ENCODE data around the gene FBLN2. TPM values are rescaled to one million over a fixed set of nuclear protein-coding genes. Genes with fewer than 3 reads are reported as not detected.

Gene FBLN2
- total and polyA plus RNA-seq, 2 of the 4 experiments (the other 2 are of a cell fraction): 11.8 to 60.8 TPM

DNA sequence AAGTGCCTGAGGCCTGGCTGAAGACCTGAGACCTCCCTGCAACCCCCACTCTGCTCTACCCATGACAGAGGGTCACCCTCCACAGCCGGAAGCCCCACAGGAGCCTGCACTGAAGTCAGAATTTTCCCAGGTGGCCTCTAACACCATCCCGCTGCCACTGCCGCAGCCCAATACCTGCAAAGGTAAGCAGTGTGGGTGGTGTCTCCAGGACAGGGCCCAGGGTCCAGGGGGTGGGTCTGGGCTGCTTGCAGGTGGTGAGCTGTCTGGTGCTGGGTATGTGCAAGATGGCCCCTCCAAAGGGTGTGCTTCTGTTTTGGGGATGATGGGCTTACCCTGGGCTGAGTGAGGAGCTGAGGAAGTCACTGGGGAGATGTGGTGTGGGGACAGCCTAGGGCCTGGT lies 69.9 kb downstream of the FBLN2 start:
- Histone ChIP-seq H3K56ac (ENCODE audit: extremely low read depth, insufficient read depth, low read length) (no peak overlapping the region), H3K27me3 (ENCODE audit: control insufficient read depth, insufficient read depth, low read length) (no peaks in the 10 kb centered on the region), H3K27ac (ENCODE audit: insufficient read depth, low read length) (no peak overlapping the region), H3K9me3 (ENCODE audit: control insufficient read depth, insufficient read depth, low read length) (no peaks in the 10 kb centered on the region), H3K4me3 (ENCODE audit: insufficient read depth, low read depth, low read length) (no peak overlapping the region), H4K8ac (ENCODE audit: low read depth in 2 of 2, low read length in 2 of 2) (no peak overlapping the region), H3K9ac (ENCODE audit: low read depth, low read length) (no peak overlapping the region), H3K23ac (ENCODE audit: low read depth, low read length) (no peak overlapping the region), H4K5ac (ENCODE audit: low read depth, low read length) (no peak overlapping the region), H2BK5ac (ENCODE audit: low read depth, low read length, poor library complexity, severe bottlenecking) (no peak overlapping the region), H4K20me1 (ENCODE audit: insufficient read depth, low read length) (no peaks in the 10 kb centered on the region), H2AFZ (replicated peaks; ENCODE audit: low read length, poor library complexity) (no peak overlapping the region), H3K9me1 (ENCODE audit: insufficient read depth, low read length) (no peaks in the 10 kb centered on the region), H2BK15ac (ENCODE audit: low read depth, low read length) (no peak overlapping the region), H2BK120ac (ENCODE audit: low read depth, low read length) (no peak overlapping the region), H2AK5ac (ENCODE audit: low read depth, low read length) (no peak overlapping the region), H3K4me1 (ENCODE audit: control insufficient read depth, insufficient read depth, low read length) (peaks cover 2% of the 10 kb centered on the region; the same call in 1 of the 2 replicates), H3K4me2 (ENCODE audit: low read depth, low read length) (no peak overlapping the region), H3K36me3 (ENCODE audit: control insufficient read depth, insufficient read depth, low read length) (no peaks in the 10 kb centered on the region), H2BK20ac (ENCODE audit: low read depth, low read length) (no peak overlapping the region), H3K14ac (replicated peaks; ENCODE audit: low read depth, low read length) (no peak overlapping the region), H3K18ac (ENCODE audit: low read depth, low read length) (no peak overlapping the region), H3K4ac (ENCODE audit: low read depth, low read length) (no peak overlapping the region), H2AK9ac (replicated peaks; ENCODE audit: low read depth, low read length, poor library complexity) (peak overlapping the region; percentile 81), H4K91ac (ENCODE audit: insufficient read depth, low read depth, low read length) (no peak overlapping the region), H3K79me1 (ENCODE audit: low read depth in 1 of 2, low read length in 2 of 2) (no peaks in the 10 kb centered on the region)
- in situ Hi-C loops (cut with MboI; ENCODE audit: low sequenced_read_pairs) (no loop called here), dilution Hi-C loops (cut with HindIII; ENCODE audit: low sequenced_read_pairs, unreplicated experiment) (no loop called here), intact Hi-C loops (cut with micrococcal nuclease) (no loop called here)
- POLR2A ChIA-PET (ENCODE audit: unreplicated experiment): no interaction called here
- TF ChIP-seq, protein P1, sequence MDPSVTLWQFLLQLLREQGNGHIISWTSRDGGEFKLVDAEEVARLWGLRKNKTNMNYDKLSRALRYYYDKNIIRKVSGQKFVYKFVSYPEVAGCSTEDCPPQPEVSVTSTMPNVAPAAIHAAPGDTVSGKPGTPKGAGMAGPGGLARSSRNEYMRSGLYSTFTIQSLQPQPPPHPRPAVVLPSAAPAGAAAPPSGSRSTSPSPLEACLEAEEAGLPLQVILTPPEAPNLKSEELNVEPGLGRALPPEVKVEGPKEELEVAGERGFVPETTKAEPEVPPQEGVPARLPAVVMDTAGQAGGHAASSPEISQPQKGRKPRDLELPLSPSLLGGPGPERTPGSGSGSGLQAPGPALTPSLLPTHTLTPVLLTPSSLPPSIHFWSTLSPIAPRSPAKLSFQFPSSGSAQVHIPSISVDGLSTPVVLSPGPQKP (IDR thresholded peaks at IDR 0.05; ENCODE audit: borderline replicate concordance, low read depth, low read length): no peak
- WGBS, 2 experiments (ENCODE audit: extremely low coverage in 2 of 2, insufficient read length in 1 of 2): 100% methylated on average over 1 of the region's 3 CpGs; no CpG with 5 or more reads in 1 of the 2 experiments
- no TSS peak for BruUV-seq (replicated peaks)
- ATAC-seq (ENCODE audit: low read depth) (no peak), DNase-seq (no peak)
- CTCF ChIA-PET: no interaction called here

Measured in IMR-90 (cell line).